PC-3 (cell line): ENCODE data around the gene VTI1A. TPM values are rescaled to one million over a fixed set of nuclear protein-coding genes. Genes with fewer than 3 reads are reported as not detected.

ENCODE experiments used
- ATAC-seq: fragments of 200-7000 bp; cut with Tn5 transposase; 2 replicates; pipeline ENCODE4 v1.9.1; 2020; ENCODE audit warnings: mild to moderate bottlenecking, moderate library complexity
- BruUV-seq: library from RNA; stranded (reverse); fragments of 400-500 nt; replicated peaks from 2 replicates; lab custom pipeline; 2021; lab: Mats Ljungman, UMichigan
- CTCF ChIA-PET: fragments of 300-600 bp; sonication (Branson Sonifier 250); formaldehyde crosslinking; loops from one replicate; lab custom pipeline; 2022; ENCODE audit warnings: antibody characterized with exemption; lab: Charles Lee
- POLR2A ChIA-PET: fragments of 300-600 bp; sonication (Branson Sonifier 250); formaldehyde crosslinking; loops from one replicate; lab custom pipeline; 2022; ENCODE audit warnings: antibody characterized with exemption; ENCODE audit not compliant: unreplicated experiment; lab: Charles Lee
- DNase-seq: peaks from one replicate; pipeline ENCODE4 v3.0.0-alpha.2; 2015
- H2AFZ ChIP-seq: fragments of 300-600 bp; sonication (generic); 2 replicates; pipeline ENCODE4 v1.6.0; 2016; ENCODE audit warnings: antibody characterized with exemption, low read length
- H3F3A ChIP-seq: fragments of 300-600 bp; sonication (generic); one replicate; pipeline ENCODE4 v1.6.0; 2017; ENCODE audit warnings: antibody characterized with exemption, low read length, control low read depth, mild to moderate bottlenecking; ENCODE audit not compliant: unreplicated experiment
- H3K27ac ChIP-seq: fragments of 300-600 bp; sonication (generic); 2 replicates; pipeline ENCODE4 v1.5.1; 2016; ENCODE audit warnings: mild to moderate bottlenecking, low read length
- H3K27me3 ChIP-seq: fragments of 300-600 bp; sonication (generic); 2 replicates; pipeline ENCODE4 v1.6.1; 2016; ENCODE audit warnings: low read length, mixed read lengths
- H3K36me3 ChIP-seq: fragments of 300-600 bp; sonication (generic); 2 replicates; pipeline ENCODE4 v1.6.1; 2016; ENCODE audit warnings: low read depth, mixed run types, low read length, mixed read lengths
- H3K4me1 ChIP-seq: fragments of 300-600 bp; sonication (generic); 2 replicates; pipeline ENCODE4 v1.5.1; 2016; ENCODE audit warnings: low read length; ENCODE audit not compliant: insufficient read depth
- H3K4me2 ChIP-seq: fragments of 300-600 bp; sonication (generic); 2 replicates; pipeline ENCODE4 v1.6.0; 2016; ENCODE audit warnings: low read length
- H3K4me3 ChIP-seq: fragments of 300-600 bp; sonication (generic); 2 replicates; pipeline ENCODE4 v1.5.1; 2016; ENCODE audit warnings: mild to moderate bottlenecking, low read length, mixed read lengths
- H3K79me2 ChIP-seq: fragments of 300-600 bp; sonication (generic); 2 replicates; pipeline ENCODE4 v1.6.1; 2017; ENCODE audit warnings: low read length, mixed read lengths
- H3K9ac ChIP-seq: fragments of 300-600 bp; sonication (generic); 2 replicates; pipeline ENCODE4 v1.6.0; 2016; ENCODE audit warnings: mild to moderate bottlenecking, low read length
- H3K9me2 ChIP-seq: fragments of 300-600 bp; sonication (generic); replicated peaks from 2 replicates; pipeline ENCODE4 v1.6.1; 2016; ENCODE audit warnings: mixed run types, low read length, mixed read lengths
- H3K9me3 ChIP-seq: fragments of 300-600 bp; sonication (generic); 2 replicates; pipeline ENCODE4 v1.6.1; 2016; ENCODE audit warnings: low read length, mixed read lengths
- H4K20me1 ChIP-seq: fragments of 300-600 bp; sonication (generic); 2 replicates; pipeline ENCODE4 v1.6.1; 2016; ENCODE audit warnings: low read length, mixed read lengths
- EZH2 ChIP-seq: fragments of 300-600 bp; sonication (generic); IDR thresholded peaks from one replicate; pipeline ENCODE4 v1.6.1; 2017; ENCODE audit warnings: antibody characterized with exemption, mild to moderate bottlenecking, low read length; ENCODE audit not compliant: unreplicated experiment
- EZH2phosphoT487 ChIP-seq: fragments of 300-600 bp; sonication (generic); IDR thresholded peaks from 2 replicates; pipeline ENCODE4 v1.6.1; 2018; ENCODE audit warnings: mild to moderate bottlenecking, antibody characterized with exemption, low read length, borderline replicate concordance
- intact Hi-C: fragments of 100-400 bp; cut with micrococcal nuclease; formaldehyde crosslinking; loops from 2 replicates; pipeline ENCODE4 v1.9.0; 2023
- total RNA-seq: library from RNA; depleted of rRNA; stranded (reverse); fragments of >200 nt; gene quantifications from 2 replicates; pipeline ENCODE4 v1.2.3, GENCODE V29; 2014
- TF ChIP-seq, protein P1 (sequence below): fragments of 300-600 bp; sonication (generic); conservative IDR thresholded peaks from 2 replicates; pipeline ENCODE4 v1.5.1; 2017; ENCODE audit warnings: antibody characterized with exemption, low read depth, mild to moderate bottlenecking, low read length

Gene VTI1A
- total RNA-seq, 1 experiment from 2014 or later = 18.1 TPM

DNA sequence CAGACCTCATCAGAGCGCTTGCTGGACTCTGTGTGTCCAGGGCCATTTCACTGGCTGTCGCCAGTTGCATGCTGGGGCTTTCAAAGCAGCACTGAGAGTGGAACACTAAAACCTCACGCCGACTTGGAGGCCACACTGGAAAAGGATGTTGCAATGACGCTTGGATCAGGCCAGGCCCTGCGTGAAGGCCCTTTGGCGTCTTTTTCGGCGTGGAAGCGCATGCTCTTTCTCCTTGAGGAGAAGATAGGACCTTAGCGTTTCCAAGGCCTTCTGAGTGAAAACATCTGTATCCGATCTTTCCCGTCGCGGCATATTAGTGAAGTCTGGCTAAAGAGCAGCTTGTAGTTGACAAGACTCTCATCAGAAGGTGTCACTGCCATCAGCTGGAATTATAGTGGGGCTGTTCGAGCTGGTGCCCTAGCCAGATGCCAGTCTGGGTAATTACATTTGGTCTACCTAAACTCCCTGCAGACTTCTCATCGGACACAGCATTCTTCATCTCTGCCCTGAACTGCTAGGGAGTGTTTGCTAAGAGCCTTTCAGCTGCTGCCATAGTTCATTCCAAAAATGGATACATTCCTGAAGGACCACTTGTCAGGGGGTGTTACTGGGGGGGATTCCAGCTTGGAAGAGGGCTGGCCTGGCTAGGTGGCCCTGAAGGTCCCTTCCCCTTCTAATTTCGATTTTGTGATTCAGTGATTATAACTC is 335.3 kb downstream of the VTI1A start:
- Histone ChIP-seq H3K4me2 (no peak overlapping the region), H3K27ac (no peak overlapping the region), H3K4me3 (no peak overlapping the region), H4K20me1 (no peaks in the 10 kb centered on the region), H3K9me2 (no peaks in the 10 kb centered on the region), H3K79me2 (no peaks in the 10 kb centered on the region), H3K9ac (no peak overlapping the region), H3K36me3 (no peaks in the 10 kb centered on the region), H3K4me1 (peaks cover 21% of the 10 kb centered on the region), H3K27me3 (no peaks in the 10 kb centered on the region), H3K9me3 (no peaks in the 10 kb centered on the region), H3F3A (no peaks in the 10 kb centered on the region), H2AFZ (no peak overlapping the region)
- TF ChIP-seq, protein P1, sequence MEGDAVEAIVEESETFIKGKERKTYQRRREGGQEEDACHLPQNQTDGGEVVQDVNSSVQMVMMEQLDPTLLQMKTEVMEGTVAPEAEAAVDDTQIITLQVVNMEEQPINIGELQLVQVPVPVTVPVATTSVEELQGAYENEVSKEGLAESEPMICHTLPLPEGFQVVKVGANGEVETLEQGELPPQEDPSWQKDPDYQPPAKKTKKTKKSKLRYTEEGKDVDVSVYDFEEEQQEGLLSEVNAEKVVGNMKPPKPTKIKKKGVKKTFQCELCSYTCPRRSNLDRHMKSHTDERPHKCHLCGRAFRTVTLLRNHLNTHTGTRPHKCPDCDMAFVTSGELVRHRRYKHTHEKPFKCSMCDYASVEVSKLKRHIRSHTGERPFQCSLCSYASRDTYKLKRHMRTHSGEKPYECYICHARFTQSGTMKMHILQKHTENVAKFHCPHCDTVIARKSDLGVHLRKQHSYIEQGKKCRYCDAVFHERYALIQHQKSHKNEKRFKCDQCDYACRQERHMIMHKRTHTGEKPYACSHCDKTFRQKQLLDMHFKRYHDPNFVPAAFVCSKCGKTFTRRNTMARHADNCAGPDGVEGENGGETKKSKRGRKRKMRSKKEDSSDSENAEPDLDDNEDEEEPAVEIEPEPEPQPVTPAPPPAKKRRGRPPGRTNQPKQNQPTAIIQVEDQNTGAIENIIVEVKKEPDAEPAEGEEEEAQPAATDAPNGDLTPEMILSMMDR = no peak
- TF ChIP-seq EZH2 (no peak), EZH2phosphoT487 (no peak)
- intact Hi-C loops = no loop called here
- ChIA-PET CTCF (no interaction called here), POLR2A (no interaction called here)
- no TSS peak for BruUV-seq
- DNase-seq (no peak), ATAC-seq (no peak)

DNA sequence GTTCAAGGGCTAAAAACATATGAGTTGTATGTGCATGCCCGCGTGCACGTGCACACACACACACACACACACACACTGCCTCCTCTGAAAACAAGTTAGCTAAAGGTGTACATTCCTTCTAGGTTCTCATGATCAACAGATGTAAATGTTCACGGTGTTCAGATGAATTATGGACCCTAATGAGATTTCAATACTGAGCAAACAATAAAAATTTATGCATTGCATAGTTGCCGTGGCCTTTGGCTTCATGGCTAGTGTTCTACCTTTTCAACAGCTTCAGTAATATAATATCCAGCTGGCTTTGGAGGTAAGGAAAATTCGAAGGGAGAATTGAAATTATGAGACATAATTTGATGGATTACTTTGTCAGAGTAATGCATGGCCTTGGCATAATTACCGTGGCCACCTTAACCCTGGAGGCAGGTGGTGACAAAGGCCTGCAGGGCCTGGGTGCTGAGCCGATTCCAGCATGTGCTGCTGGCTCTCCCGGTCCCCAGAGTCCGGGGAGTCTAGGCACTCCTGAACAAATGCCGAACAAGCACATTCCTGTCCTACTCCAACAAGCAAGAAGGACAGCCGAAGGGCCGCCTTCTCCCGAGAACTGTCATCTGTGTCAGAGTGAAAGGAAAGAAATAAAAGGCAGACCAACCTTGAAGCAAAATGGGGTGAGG is 336.5 kb downstream of the VTI1A start:
- Histone ChIP-seq H2AFZ (no peak overlapping the region), H3K9ac (no peak overlapping the region), H3K79me2 (no peaks in the 10 kb centered on the region), H3K27me3 (no peaks in the 10 kb centered on the region), H4K20me1 (no peaks in the 10 kb centered on the region), H3K4me3 (no peak overlapping the region), H3K9me2 (no peaks in the 10 kb centered on the region), H3K27ac (no peak overlapping the region), H3K4me2 (no peak overlapping the region), H3K4me1 (peaks cover 14% of the 10 kb centered on the region), H3F3A (no peaks in the 10 kb centered on the region), H3K36me3 (no peaks in the 10 kb centered on the region), H3K9me3 (no peaks in the 10 kb centered on the region)
- TF ChIP-seq EZH2phosphoT487 (no peak), EZH2 (no peak)
- TF ChIP-seq, protein P1 = no peak
- CTCF ChIA-PET = no interaction called here
- DNase-seq (no peak), ATAC-seq (no peak)
- POLR2A ChIA-PET = no interaction called here
- intact Hi-C loops = no loop called here
- no TSS peak for BruUV-seq

DNA sequence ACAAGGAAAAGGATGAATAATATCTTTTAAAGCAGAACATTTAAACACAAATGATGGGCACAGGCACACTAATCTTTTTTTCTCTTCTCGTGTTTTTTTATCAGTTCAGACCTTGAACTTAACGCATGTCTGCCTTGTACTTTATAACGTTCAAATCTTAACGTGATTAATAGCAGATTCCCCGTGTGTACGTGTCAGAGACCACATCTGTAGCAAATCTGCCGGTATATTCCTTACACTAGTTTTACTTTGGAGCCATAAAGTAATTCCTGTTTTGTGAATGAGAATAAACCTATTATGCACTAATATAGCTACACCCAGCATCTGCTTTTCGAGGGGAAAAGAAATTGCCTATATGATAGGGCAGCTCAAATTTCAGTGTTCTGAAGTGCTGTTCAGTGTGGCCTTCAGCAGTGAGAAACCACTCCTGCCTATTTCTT is 337.0 kb downstream of the VTI1A start:
- Histone ChIP-seq H3K4me1 (peaks cover 9% of the 10 kb centered on the region), H3K27ac (no peak overlapping the region), H4K20me1 (no peaks in the 10 kb centered on the region), H2AFZ (no peak overlapping the region), H3K4me2 (no peak overlapping the region), H3K79me2 (no peaks in the 10 kb centered on the region), H3F3A (no peaks in the 10 kb centered on the region), H3K27me3 (no peaks in the 10 kb centered on the region), H3K4me3 (no peak overlapping the region), H3K36me3 (no peaks in the 10 kb centered on the region), H3K9me2 (no peaks in the 10 kb centered on the region), H3K9ac (no peak overlapping the region), H3K9me3 (no peaks in the 10 kb centered on the region)
- no TSS peak for BruUV-seq
- ChIA-PET POLR2A (no interaction called here), CTCF (no interaction called here)
- no peak for TF ChIP-seq EZH2phosphoT487
- TF ChIP-seq EZH2 = no peak
- TF ChIP-seq, protein P1 = no peak
- DNase-seq (no peak), ATAC-seq (no peak)
- intact Hi-C loops = no loop called here
